HG03558 (cell line): ENCODE results near the gene SIRPA.

Experiments
- ATAC-seq: cut with Tn5 transposase; IDR thresholded peaks from one replicate; pipeline ENCODE4 v1.9.1; 2021; ENCODE audit warnings: moderate number of reproducible peaks; ENCODE audit not compliant: unreplicated experiment; ENCODE audit errors: extremely low read depth

The SIRPA gene

DNA sequence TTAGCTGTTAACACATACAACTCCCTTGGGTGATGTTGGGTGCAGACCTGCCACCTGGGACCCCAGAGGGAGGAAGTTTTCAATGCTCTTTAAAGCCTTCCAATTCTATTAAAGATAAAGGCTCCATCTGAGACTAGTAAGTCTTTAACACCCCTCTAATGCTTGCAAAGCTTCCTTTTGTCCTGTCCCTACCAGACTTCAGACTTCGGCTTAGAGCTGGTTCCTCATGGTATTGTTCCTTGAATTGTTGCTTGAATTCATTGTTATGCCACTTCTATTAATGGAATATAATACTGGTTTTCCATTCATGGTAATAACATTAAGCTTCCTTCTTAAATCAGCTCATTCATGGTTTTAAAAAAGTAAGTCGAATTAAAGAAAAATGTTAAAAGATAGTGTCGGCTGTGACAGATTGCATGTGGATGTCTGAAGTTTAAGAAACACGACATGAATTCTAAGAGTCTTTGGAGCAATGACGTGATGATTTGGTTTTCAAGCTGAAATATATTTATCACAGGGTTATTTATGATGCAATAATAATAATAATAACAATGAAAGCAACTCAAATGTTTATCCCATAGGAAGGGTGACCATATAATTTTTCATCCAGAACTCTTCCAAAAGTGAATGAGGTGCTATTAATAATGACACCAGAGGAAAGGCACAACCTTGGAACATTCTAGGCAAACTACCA lies 76.8 kb downstream of the SIRPA start:
- ATAC-seq = no peak

DNA sequence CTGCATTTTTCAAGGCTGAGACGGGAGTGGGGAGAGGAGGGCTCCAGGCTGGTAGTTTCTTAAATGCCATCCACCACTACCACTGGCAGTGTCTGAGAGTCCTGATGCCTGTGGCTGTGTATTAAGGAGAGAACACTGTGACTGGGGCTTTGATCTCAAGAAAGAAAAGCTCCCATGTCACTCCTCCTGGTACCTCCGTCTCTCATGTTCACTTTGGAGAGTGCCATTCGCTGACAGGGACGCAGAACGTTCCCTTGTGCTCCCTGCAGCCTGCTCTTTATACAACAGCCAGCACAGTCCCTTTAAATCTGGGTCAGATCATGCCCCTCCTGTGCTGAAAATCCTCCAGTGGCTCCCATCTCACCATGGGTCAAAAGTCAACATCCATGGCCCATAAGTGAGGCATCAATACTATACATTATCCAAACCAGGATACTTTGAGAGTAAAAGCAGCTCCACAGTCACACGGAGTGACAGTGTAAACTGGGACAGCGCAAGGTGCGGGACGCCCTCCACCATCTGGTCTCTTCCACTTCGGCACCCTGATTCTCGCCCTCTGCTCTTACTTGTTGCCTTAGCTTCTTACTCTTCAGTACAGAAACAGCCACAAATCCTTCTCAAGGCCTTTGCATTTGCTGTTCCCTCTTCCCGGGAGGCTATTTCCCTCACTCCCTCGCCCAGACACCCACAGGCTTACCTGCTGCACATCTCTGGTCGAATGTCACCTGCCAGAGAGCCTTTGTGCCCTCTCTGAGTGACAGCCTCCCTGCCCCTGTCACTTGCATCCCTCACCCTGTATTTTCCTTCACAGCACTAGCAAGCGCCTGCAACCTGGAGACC lies 78.6 kb downstream of the SIRPA start:
- ATAC-seq = no peak

DNA sequence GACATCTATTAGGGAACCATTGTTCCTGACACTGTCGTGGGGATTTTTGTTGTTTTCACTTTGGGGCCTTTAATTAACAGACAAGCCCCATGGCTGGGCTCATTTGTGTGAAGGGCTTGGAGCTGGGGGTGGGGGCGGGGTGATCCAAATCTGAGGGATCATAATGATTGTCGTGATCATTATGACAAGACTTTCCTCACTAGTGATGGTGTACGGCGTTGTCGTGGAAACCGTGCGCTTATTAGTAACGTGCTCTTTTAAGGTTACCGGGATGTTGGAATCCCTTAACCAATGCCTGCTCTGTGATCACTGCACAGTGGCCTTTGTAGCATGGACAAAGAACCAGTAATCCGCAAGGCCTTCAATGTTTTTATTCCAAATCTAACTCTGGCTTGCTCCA lies 80.1 kb downstream of the SIRPA start:
- no peak for ATAC-seq

DNA sequence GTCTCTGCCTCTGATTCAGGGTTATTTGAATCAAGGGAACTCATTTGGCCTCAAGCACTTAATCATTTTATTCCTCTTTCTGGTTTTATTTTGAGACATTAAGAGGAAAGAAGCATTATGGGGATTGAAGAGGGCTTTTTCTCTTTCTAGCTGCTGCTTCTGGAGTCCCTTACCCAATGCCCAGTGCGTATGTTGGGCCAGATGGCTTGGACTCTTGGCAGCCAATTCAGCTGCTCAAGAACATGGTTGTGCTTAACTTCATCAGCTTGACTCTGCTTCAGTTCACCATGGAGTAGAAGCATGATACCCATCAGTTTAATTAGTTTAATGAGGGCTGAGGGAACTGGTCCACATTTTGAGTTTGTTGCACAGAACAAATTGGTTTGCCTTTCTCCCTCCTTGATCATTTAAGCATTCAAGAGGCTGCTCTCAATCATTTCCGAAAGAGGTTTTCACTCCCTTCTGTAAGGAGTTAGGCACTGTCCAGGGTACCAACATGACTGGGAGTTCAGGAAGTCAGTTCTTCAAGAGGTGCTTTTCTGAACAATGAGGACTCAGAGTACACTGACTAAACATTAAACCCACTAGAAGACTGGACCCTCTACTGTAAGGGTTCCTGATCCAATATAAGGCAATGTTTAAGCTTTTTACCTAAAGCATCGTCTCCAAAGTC lies 84.0 kb downstream of the SIRPA start:
- no peak for ATAC-seq

DNA sequence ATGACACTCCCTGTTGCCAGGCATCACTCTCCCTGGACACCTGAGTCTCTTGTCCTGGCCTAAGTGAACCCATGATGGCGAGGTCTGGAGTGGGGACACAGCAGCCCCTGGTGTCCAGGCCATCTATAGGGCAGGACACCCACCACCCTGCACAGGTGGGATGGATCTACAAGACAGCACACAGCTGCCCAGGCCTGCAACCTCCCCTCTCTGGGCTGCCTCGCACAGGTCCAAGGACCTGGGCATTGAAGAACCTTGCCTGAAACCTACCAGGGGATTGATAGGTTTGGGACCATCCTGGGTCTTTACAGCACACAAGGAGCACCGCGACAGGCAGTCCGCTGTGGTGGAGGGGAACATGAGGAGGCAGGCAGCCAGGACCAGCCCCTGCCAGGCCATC lies 87.5 kb downstream of the SIRPA start:
- ATAC-seq = no peak

DNA sequence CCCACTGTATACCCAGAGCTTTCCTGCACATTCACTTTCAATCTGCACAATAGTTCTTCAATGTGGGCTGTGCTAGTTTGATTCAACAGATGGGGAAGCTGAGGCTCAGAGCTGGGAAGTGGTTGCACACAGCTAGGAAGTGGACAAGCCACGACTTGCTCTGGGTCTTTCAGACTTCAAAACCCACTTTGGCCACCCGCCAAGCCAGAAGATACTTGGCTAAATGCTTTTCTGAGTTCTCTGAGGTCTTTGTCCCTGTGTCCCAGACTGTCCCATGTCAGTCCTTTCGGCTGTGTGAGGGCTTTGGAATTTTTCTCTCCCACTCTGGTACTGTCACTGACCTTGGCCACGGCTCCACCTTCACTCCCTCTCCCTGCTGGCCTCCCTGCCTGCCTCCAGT lies 88.1 kb downstream of the SIRPA start:
- no peak for ATAC-seq

DNA sequence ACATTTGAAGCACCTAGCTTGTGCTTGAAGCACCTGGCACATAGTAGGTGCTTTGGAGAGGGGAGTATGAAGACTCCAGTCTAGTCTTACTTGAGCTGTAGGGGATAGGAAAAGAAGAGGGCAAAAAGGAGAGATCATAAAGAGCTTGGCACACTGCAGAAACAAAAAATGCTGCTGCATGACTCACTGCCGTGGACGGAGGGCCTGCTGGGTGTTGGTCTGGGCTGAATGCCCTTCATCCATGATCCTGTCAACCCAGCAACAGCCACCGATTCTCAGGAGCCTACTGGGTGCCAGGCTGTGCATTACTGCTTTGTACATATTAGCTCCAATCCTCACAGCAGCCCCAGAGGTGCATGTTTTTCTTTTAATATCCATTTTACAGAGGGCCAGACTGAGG lies 92.6 kb downstream of the SIRPA start:
- ATAC-seq = no peak
